Measurements from ENCODE around the gene FOLR2. TPM values are rescaled to one million over a fixed set of nuclear protein-coding genes. Genes with fewer than 3 reads are reported as not detected.

Gene FOLR2
- total RNA-seq, 1 donor = not detected

DNA sequence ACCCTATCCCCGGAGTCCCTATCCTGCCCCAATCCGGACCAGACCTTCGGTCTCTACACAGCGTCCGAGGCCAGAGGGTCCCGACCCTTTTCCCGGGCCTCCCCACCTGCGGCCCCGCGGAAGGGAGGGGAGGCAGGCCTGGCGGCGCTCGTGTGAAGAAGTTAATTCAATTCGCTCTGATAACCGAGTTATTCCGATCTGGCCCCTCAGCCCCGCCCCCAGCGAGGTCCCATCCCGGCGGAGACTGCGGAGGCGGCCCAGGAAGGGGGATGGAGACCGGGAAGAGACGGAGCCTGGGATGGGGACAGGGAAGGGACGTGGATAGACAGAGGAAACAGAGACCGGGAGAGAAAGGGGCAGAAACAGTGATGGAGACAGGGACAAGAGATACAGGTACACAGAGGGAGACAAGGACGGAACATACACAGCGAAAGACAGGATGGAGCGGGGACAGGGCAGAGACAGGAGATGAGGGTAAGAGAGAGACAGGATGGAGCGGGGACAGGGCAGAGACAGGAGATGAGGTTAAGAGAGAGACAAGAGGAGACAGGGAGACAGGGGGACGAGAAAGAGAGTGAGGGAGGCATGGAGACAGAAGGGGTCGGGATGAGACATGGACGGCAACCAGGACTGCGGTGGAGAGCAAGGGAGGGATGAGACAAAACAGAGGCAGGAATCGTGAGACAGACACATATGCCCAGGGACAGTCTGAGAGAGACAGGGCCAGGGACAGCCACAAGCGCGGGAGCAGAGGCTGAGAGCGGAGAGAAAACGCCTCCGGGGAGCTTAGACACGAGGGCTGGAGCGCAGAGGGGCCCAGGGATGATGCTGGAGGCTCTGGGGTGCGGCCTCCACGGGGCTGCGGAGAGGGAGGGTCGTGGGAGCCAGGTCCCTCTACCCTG lies 28.0 kb downstream of the FOLR2 start:
- DNase-seq (ENCODE audit: low read depth) = no peak
- TF ChIP-seq, protein P1, sequence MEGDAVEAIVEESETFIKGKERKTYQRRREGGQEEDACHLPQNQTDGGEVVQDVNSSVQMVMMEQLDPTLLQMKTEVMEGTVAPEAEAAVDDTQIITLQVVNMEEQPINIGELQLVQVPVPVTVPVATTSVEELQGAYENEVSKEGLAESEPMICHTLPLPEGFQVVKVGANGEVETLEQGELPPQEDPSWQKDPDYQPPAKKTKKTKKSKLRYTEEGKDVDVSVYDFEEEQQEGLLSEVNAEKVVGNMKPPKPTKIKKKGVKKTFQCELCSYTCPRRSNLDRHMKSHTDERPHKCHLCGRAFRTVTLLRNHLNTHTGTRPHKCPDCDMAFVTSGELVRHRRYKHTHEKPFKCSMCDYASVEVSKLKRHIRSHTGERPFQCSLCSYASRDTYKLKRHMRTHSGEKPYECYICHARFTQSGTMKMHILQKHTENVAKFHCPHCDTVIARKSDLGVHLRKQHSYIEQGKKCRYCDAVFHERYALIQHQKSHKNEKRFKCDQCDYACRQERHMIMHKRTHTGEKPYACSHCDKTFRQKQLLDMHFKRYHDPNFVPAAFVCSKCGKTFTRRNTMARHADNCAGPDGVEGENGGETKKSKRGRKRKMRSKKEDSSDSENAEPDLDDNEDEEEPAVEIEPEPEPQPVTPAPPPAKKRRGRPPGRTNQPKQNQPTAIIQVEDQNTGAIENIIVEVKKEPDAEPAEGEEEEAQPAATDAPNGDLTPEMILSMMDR (IDR thresholded peaks at IDR 0.05; ENCODE audit: insufficient read depth, low read depth, low read length) = no peak
- peak overlapping the region; percentile 30 for H3K4me3 ChIP-seq (ENCODE audit: low read depth, low read length)

DNA sequence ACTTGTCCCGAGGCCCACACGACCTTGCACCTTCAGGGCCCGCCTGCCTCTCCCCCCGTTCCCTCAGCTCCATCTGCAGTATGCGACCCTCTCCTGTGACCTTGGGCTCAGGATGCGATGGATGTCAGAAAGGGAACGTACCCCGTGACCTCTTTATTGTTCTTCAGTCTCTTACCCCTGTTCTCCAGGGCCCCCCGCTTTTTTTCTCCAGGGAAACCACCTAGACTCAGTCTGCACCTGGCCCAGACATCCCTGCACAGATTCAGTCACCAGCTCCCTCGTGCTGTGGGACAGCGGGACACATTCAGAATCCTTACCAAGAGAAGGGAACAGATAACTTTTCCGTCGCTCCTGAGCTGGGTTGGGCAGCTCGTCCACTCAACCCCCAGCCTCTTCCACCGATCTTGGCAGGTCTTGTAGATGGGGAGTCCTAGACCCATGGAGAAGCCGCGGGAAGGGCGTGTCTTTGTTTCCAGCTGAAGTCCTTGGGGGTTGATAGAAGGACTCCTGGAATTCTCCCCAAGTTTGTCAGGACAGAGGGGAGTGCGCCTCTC lies 28.7 kb downstream of the FOLR2 start:
- DNase-seq (ENCODE audit: low read depth) = no peak
- TF ChIP-seq, protein P1 (IDR thresholded peaks at IDR 0.05; ENCODE audit: insufficient read depth, low read depth, low read length) = no peak
- no peak overlapping the region for H3K4me3 ChIP-seq (ENCODE audit: low read depth, low read length)

DNA sequence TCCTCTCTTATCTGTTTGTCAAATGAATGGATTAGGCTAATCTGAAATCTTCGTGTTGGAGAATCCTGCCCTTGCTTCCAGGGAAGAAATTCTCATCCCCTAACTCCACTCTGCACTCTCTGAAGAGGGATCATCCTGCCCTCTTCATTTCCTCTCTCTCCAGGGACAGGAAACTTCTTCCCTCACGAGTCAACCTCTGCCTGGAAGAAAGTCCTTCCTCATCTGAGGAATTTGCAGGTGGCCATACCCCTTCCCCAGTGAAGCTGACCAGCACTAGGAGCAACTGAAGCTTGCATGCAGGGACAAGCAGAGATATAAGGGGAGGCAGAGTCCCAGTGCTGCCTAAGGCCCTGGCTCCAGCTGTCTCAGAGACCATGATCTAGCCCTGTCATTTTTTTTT lies 31.0 kb downstream of the FOLR2 start:
- H3K4me3 ChIP-seq (ENCODE audit: low read depth, low read length) = no peak overlapping the region
- TF ChIP-seq, protein P1 (IDR thresholded peaks at IDR 0.05; ENCODE audit: insufficient read depth, low read depth, low read length) = no peak
- DNase-seq (ENCODE audit: low read depth) = no peak

DNA sequence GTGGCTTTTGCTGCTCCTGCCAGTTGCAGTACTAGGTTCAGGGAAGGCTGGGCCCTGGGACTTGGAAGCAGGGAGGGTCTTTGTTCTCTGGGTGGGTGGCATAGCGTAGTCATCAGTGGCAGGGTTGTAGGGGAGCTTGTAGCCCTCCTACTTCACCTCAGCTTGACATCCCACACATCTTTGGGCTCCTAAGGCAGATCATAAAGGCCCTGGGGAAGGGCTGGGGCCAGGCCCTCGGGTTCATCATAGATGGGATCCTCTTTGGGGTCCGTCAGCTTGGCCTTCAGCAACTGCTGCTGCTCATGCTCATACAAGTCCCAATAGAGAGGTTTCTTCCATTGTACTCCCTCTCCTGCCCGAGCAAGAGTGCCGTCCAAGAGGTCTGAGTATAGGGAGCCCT lies 33.4 kb downstream of the FOLR2 start:
- TF ChIP-seq, protein P1 (IDR thresholded peaks at IDR 0.05; ENCODE audit: insufficient read depth, low read depth, low read length) = no peak
- DNase-seq (ENCODE audit: low read depth) = no peak
- H3K4me3 ChIP-seq (ENCODE audit: low read depth, low read length) = no peak overlapping the region

DNA sequence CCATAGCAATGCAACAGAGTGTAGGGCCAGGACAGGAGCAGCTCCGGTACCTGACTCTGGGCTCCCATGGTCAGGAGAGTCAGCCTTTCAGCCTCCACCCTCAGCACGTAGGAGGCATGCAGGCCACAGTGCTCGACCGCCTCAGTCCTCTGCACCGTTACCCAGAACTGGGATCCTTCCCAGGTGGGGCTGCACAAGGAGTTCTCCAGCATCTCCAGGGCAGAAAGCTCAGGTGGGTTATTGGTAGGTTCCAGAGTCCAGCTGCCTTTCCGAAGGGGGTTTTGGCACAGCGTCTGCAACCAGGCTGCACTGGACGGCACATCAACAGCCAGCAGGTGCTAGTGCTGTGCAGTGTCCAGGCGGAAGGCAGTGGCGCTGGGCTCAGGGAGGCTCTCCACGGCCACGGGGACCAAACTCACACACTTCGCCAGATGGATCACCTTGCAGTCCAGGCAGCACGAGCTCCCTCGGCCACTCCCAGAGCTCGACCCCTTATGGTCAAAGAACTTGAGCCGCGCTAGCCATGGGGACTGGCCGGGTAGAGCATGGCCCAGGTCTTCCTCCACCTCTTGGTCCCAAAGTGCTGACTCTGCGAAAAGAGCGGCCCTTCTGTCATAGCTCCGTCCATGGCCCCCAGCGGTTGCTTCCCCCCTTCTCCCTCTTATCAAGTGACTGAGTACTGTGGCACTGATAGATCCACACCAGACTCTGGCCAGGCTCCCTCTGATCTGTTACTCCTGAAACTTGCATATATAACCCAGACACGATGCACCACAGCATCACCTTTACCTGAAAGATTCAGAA lies 34.3 kb downstream of the FOLR2 start:
- DNase-seq (ENCODE audit: low read depth) = no peak
- TF ChIP-seq, protein P1 (IDR thresholded peaks at IDR 0.05; ENCODE audit: insufficient read depth, low read depth, low read length) = no peak
- H3K4me3 ChIP-seq (ENCODE audit: low read depth, low read length) = no peak overlapping the region

DNA sequence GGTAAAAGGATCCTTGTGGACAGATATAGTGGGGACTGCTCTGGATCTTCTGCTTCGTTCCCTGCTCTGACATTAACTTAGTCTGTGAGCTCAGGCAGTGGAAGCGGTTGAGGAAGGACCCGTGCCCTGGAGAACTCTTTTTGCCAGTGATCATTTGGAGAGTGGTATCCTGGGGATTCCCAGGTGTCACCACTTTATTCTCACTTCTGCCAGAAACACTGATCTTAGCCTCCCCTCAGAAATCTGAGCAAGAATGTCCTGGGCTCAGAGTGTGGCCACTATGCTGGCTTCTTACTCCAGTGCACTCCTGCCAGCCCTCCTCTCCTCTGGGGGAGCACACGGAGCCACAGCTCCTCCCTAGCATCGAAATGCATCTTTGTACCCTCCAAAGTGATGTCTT lies 35.0 kb downstream of the FOLR2 start:
- no peak overlapping the region for H3K4me3 ChIP-seq (ENCODE audit: low read depth, low read length)
- TF ChIP-seq, protein P1 (IDR thresholded peaks at IDR 0.05; ENCODE audit: insufficient read depth, low read depth, low read length) = no peak
- no peak for DNase-seq (ENCODE audit: low read depth)
